HepG2 (cell line): ENCODE measurements around the gene FBXO39. TPM values are rescaled to one million over a fixed set of nuclear protein-coding genes. Genes with fewer than 3 reads are reported as not detected.
"Not testable (repeated sequence)": the region's sequence is repeated elsewhere in the genome, so short reads cannot be mapped to it uniquely, and the experiment has no call there.

Source experiments
- ATAC-seq: fragments of 200-7000 bp; cut with Tn5 transposase; 3 replicates; pipeline ENCODE4 v1.9.1; 2020; ENCODE audit warnings: mild to moderate bottlenecking, moderate library complexity
- BruUV-seq: library from RNA; stranded (reverse); fragments of 400-500 nt; replicated peaks from 2 replicates; lab custom pipeline; 2021; lab: Mats Ljungman, UMichigan
- CTCF ChIA-PET: fragments of 300-600 bp; formaldehyde crosslinking; extraction: SDS; loops from one replicate; lab custom pipeline; 2021; ENCODE audit warnings: low total read pairs, inconsistent platforms, low intra/inter-chr PET ratio; lab: Yijun Ruan, JAX
- POLR2A ChIA-PET: fragments of 350-600 bp; sonication (Branson Sonifier 250); formaldehyde crosslinking; loops from one replicate; lab custom pipeline; 2020; ENCODE audit warnings: antibody characterized with exemption, inconsistent platforms; lab: Yijun Ruan, JAX
- DNase-seq: peaks from one replicate; pipeline ENCODE4 v3.0.0-alpha.2; 2015; ENCODE audit warnings: low spot score
- FAIRE-seq: peaks from 3 replicates; lab custom pipeline; 2011; peaks lifted over from hg19 to GRCh38; lab: Jason Lieb, UNC
- H2AFZ ChIP-seq: one replicate; pipeline ENCODE4 v1.6.1; 2011; ENCODE audit warnings: low read length, inconsistent platforms
- H3K27ac ChIP-seq: fragments of 300-600 bp; 3 replicates; pipeline ENCODE4 v1.8.0; 2011; ENCODE audit warnings: mixed run types, mild to moderate bottlenecking, mixed read lengths, low read length, inconsistent platforms; ENCODE audit not compliant: insufficient read depth; ENCODE audit errors: extremely low read length
- H3K27me3 ChIP-seq, 2 experiments: fragments of 200-600 bp in 1 of 2; 2 replicates in 1 of 2; 3 replicates in 1 of 2; pipeline versions ENCODE4 v1.6.0 to v1.8.0; 2011; ENCODE audit warnings: low read length in 2 of 2, mild to moderate bottlenecking in 2 of 2, moderate library complexity in 2 of 2, inconsistent platforms in 1 of 2; ENCODE audit not compliant: insufficient read depth in 2 of 2, control insufficient read depth in 1 of 2
- H3K36me3 ChIP-seq, 2 experiments: fragments of 200-600 bp in 1 of 2; replicated peaks in 1 of 2; 2 replicates in 1 of 2; 3 replicates in 1 of 2; pipeline versions ENCODE4 v1.5.1 to v1.8.0; 2011; ENCODE audit warnings: low read length in 2 of 2, inconsistent platforms in 1 of 2; ENCODE audit not compliant: insufficient read depth in 2 of 2, control insufficient read depth in 1 of 2
- H3K4me1 ChIP-seq: 2 replicates; pipeline ENCODE4 v1.5.1; 2012; ENCODE audit warnings: low read length, inconsistent platforms; ENCODE audit not compliant: insufficient read depth
- H3K4me2 ChIP-seq: 2 replicates; pipeline ENCODE4 v1.6.0; 2011; ENCODE audit warnings: low read depth, low read length, inconsistent platforms
- H3K4me3 ChIP-seq, 3 experiments: fragments of 200-600 bp in 1 of 3; sonication (generic), shearing (Covaris generic) in 1 of 3; replicated peaks in 1 of 3; 2 replicates each; pipeline ENCODE4 v1.5.1; 2011 to 2016; ENCODE audit warnings: low read length in 3 of 3, inconsistent platforms in 2 of 3, low read depth in 2 of 3, mild to moderate bottlenecking in 2 of 3, control low read depth in 1 of 3, mixed read lengths in 1 of 3; ENCODE audit not compliant: insufficient read depth in 1 of 3
- H3K79me2 ChIP-seq: one replicate; pipeline ENCODE4 v1.6.1; 2011; ENCODE audit warnings: low read length, inconsistent platforms; ENCODE audit not compliant: insufficient read depth
- H3K9ac ChIP-seq: 2 replicates; pipeline ENCODE4 v1.6.0; 2011; ENCODE audit warnings: mild to moderate bottlenecking, low read depth, low read length, inconsistent platforms; ENCODE audit not compliant: insufficient read depth
- H3K9me3 ChIP-seq: 2 replicates; pipeline ENCODE4 v1.5.1; 2012; ENCODE audit warnings: mild to moderate bottlenecking, low read length
- H4K20me1 ChIP-seq: 2 replicates; pipeline ENCODE4 v1.6.0; 2011; ENCODE audit warnings: inconsistent platforms, mild to moderate bottlenecking, low read length, moderate library complexity; ENCODE audit not compliant: insufficient read depth
- CREB1 ChIP-seq, 2 experiments: fragments of 450-650 bp in 1 of 2; IDR thresholded peaks; 2 replicates each; pipeline ENCODE4 v1.6.1; 2016 to 2017; ENCODE audit warnings: control low read depth in 1 of 2, mild to moderate bottlenecking in 1 of 2, missing compliant biosample characterization in 1 of 2, missing genetic modification characterization in 1 of 2
- MYPOP ChIP-seq: sonication (generic); formaldehyde crosslinking; IDR thresholded peaks from 2 replicates; pipeline ENCODE4 v1.8.1; 2023; ENCODE audit warnings: mild to moderate bottlenecking, moderate library complexity, missing genetic modification reagents
- WGBS: methylation state at CpG from one replicate; pipeline ENCODE4 v1.1.6; 2017; ENCODE audit warnings: low lambda C conversion rate; 5-methylcytosine and 5-hydroxymethylcytosine counted together
- in situ Hi-C: cut with HindIII; loops from 2 replicates; pipeline ENCODE4 v1.10.0; 2017; ENCODE audit warnings: low pct_unique_long_range_greater_than_20kb; ENCODE audit not compliant: extremely low pct_ligation_motif_present
- intact Hi-C: fragments of 100-400 bp; cut with micrococcal nuclease; formaldehyde crosslinking; loops from one replicate; pipeline ENCODE4 v1.10.0; 2022; ENCODE audit not compliant: unreplicated experiment
- polyA plus RNA-seq, 8 experiments: library from polyadenylated mRNA; depleted of rRNA in 3 of 8; stranded (reverse) in 7 of 8; unstranded in 1 of 8; fragments of >200 nt; fragmentation: Illumina TruSeq in 4 of 8; extraction: Trizol in 4 of 8; gene quantifications; 2 replicates each; pipeline versions ENCODE4 v1.2.1 to v1.2.3, GENCODE V29; 2011 to 2016; ENCODE audit warnings: low read depth in 4 of 8, missing spikeins in 1 of 8, mixed read lengths in 1 of 8; ENCODE audit not compliant: insufficient read depth in 1 of 8
- total RNA-seq, 5 experiments: library from RNA; depleted of rRNA; stranded (reverse); fragments of >200 nt; fragmentation: Illumina TruSeq; extraction: Trizol; gene quantifications; 2 replicates each; pipeline ENCODE4 v1.2.3, GENCODE V29; 2016; ENCODE audit warnings: low read depth in 1 of 5

FBXO39 gene
- total and polyA plus RNA-seq, 2 of the 13 experiments (the other 11 are each of a cell fraction or from before 2014, with no cell fraction given) = 0.09 TPM; not detected in 1

- in situ Hi-C loops = no loop called here
- no peaks in the 10 kb centered on the region for H3K9me3 ChIP-seq
- H3K27me3 ChIP-seq = no peaks in the 10 kb centered on the region
- H3K79me2 ChIP-seq = no peaks in the 10 kb centered on the region
- peak; percentile 41; the same call in 1 of the 2 replicates for TF ChIP-seq CREB1 (IDR thresholded peaks at IDR 0.05)
- no peak for TF ChIP-seq CREB1 (CRISPR knock-in tag; IDR thresholded peaks at IDR 0.05)
- TF ChIP-seq MYPOP (CRISPR knock-in tag) = no peak
- H3K36me3 ChIP-seq = no peaks in the 10 kb centered on the region
- H3K4me2 ChIP-seq = no peak overlapping the region
- no peaks in the 10 kb centered on the region for H4K20me1 ChIP-seq
- no peak overlapping the region for H2AFZ ChIP-seq
- H3K4me1 ChIP-seq = peaks cover 19% of the 10 kb centered on the region
- no peak overlapping the region for H3K27ac ChIP-seq
- H3K4me3 ChIP-seq = no peak overlapping the region
- FAIRE-seq (no peak), ATAC-seq (no peak), DNase-seq (no peak)
- no TSS peak for BruUV-seq
- intact Hi-C loops = no loop called here
- ChIA-PET CTCF (no interaction called here), POLR2A (no interaction called here)
- no peak overlapping the region for H3K9ac ChIP-seq
- 58% methylated on average over 5 of the region's 10 CpGs for WGBS
Measured at GRCh38 chr17:6815775-6816174, 39.8 kb downstream of the FBXO39 start.

- H3K27me3 ChIP-seq, H3K9ac ChIP-seq, H3K79me2 ChIP-seq, H3K36me3 ChIP-seq, CTCF ChIA-PET, H4K20me1 ChIP-seq, in situ Hi-C loops, POLR2A ChIA-PET, FAIRE-seq, H2AFZ ChIP-seq, H3K27ac ChIP-seq, BruUV-seq, H3K4me2 ChIP-seq, H3K4me3 ChIP-seq, DNase-seq, intact Hi-C loops, H3K9me3 ChIP-seq, ATAC-seq: not testable (repeated sequence)
- H3K4me1 ChIP-seq = peaks cover 15% of the 10 kb centered on the region
- WGBS = 74% methylated on average over 3 of the region's 3 CpGs
Measured at GRCh38 chr17:6816368-6816767, 40.4 kb downstream of the FBXO39 start.
